ENCODE measurements around the gene SPG11.
"Not testable (repeated sequence)": the region's sequence is repeated elsewhere in the genome, so short reads cannot be mapped to it uniquely, and the experiment has no call there.

The SPG11 gene

GRCh38 chr15:44710236-44711095, 47.0 kb upstream of the SPG11 start:
- peak overlapping the region; percentile 88 for H3K27ac ChIP-seq

GRCh38 chr15:44706946-44707636, 43.6 kb upstream of the SPG11 start:
- CTCF ChIA-PET: interaction anchor here (0.5 to 1.1 kb wide), 2 partner anchors 31 to 52 kb away, joined by 3 read pairs; no protein-coding TSS in a partner anchor
- H3K27ac ChIP-seq: 0 out of 2 replicates have a peak overlapping the region, but pooled peaks have one; percentile 5
- POLR2A ChIA-PET (ENCODE audit: low non-redundant PET): no interaction called here
- no peak for DNase-seq (ENCODE audit: low spot score)
- TF ChIP-seq CTCF (conservative IDR thresholded peaks at IDR 0.05; ENCODE audit: low read depth): no peak

More at GRCh38 chr15:44710236-44711095, 47.0 kb upstream of the SPG11 start:
- DNase-seq (ENCODE audit: low spot score): no peak
- POLR2A ChIA-PET (ENCODE audit: low non-redundant PET): interaction anchor here (0.5 to 2.7 kb wide), 5 partner anchors 17 to 204 kb away, joined by 4 to 14 read pairs (median 5); partner anchors contain the start of gene SPG11
- peak; percentile 61 for TF ChIP-seq CTCF (conservative IDR thresholded peaks at IDR 0.05; ENCODE audit: low read depth)
- CTCF ChIA-PET: interaction anchor here (0.6 to 0.7 kb wide), 4 partner anchors 15 to 421 kb away, joined by 3 to 6 read pairs (median 3); no protein-coding TSS in a partner anchor

GRCh38 chr15:44706401-44706800, 42.9 kb upstream of the SPG11 start:
- TF ChIP-seq CTCF (conservative IDR thresholded peaks at IDR 0.05; ENCODE audit: low read depth): no peak
- POLR2A ChIA-PET (ENCODE audit: low non-redundant PET): no interaction called here
- DNase-seq (ENCODE audit: low spot score): no peak
- no peak overlapping the region for H3K27ac ChIP-seq
- CTCF ChIA-PET: no interaction called here

DNA sequence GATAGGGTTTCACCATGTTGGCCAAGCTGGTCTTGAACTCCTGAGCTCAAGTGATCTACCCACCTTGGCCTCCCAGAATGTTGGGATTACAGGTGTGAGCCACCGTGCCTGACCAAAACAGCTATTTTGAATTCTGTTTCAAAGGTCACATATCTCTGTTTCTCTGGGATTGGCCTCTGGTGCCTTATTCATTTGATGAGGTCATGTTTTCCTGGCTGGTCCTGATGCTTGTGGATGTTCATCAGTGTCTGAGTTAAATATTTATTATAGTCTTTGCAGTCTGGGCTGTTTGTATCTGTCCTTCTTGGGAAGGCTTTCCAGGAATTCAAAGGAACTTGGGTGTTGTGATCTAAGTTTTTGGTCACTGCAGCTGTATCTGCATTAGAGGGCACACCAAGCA, 42.5 kb upstream of the SPG11 start:
- POLR2A ChIA-PET (ENCODE audit: low non-redundant PET): no interaction called here

DNA sequence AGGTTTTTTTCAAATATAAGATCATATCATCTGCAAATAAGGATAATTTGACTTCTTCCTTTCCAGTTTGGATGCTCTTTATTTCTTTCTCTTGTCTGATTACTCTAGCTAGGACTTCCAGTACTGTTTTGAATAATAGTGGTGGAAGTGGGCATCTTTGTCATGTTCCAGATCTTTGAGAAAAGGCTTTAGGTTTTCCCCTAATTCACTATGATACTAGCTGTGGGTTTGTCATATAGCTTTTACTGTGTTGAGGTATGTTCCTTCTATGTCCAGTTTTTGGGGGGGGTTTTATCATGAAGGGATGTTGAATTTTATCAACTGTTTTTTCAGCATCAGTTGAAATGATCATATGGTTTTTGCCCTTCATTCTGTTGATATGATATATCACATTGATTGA, 37.2 kb upstream of the SPG11 start:
- POLR2A ChIA-PET (ENCODE audit: low non-redundant PET); DNase-seq (ENCODE audit: low spot score); CTCF ChIA-PET; H3K27ac ChIP-seq: not testable (repeated sequence)

More for the DNA sequence above, 42.5 kb upstream of the SPG11 start:
- CTCF ChIA-PET: no interaction called here
- no peak for DNase-seq (ENCODE audit: low spot score)
- no peak overlapping the region for H3K27ac ChIP-seq
- no peak for TF ChIP-seq CTCF (conservative IDR thresholded peaks at IDR 0.05; ENCODE audit: low read depth)

GRCh38 chr15:44698641-44699040, 35.2 kb upstream of the SPG11 start:
- POLR2A ChIA-PET (ENCODE audit: low non-redundant PET): no interaction called here
- DNase-seq (ENCODE audit: low spot score): no peak
- CTCF ChIA-PET: no interaction called here
- TF ChIP-seq CTCF (conservative IDR thresholded peaks at IDR 0.05; ENCODE audit: low read depth): no peak
- no peak overlapping the region for H3K27ac ChIP-seq
